Mesenchymal stem cell (in vitro differentiated cells and primary cell): Measurements from ENCODE around the gene P2RX2.

Experiments used
- DNase-seq: peaks from one replicate; pipeline ENCODE4 v3.0.0-alpha.2; 2013
- H2AFZ ChIP-seq: one replicate; pipeline ENCODE4 v1.6.1; 2013; ENCODE audit warnings: low read depth, mild to moderate bottlenecking, control low read depth, inconsistent platforms, low read length, moderate library complexity
- H2AK5ac ChIP-seq: 2 replicates; pipeline ENCODE4 v1.6.1; 2013; ENCODE audit warnings: low read length, moderate library complexity, mild to moderate bottlenecking, inconsistent platforms; ENCODE audit not compliant: severe bottlenecking
- H2BK120ac ChIP-seq: one replicate; pipeline ENCODE4 v1.6.1; 2013; ENCODE audit warnings: low read depth, mild to moderate bottlenecking, inconsistent platforms, low read length, moderate library complexity
- H2BK12ac ChIP-seq, 2 experiments: one replicate each; pipeline ENCODE4 v1.6.1; 2013; ENCODE audit warnings: inconsistent platforms in 2 of 2, low read length in 2 of 2, mild to moderate bottlenecking in 2 of 2, moderate library complexity in 2 of 2, control low read depth in 1 of 2
- H2BK15ac ChIP-seq: one replicate; pipeline ENCODE4 v1.6.1; 2013; ENCODE audit warnings: mild to moderate bottlenecking, low read depth, inconsistent platforms; ENCODE audit not compliant: poor library complexity, severe bottlenecking
- H2BK5ac ChIP-seq: 2 replicates; pipeline ENCODE4 v1.6.1; 2013; ENCODE audit warnings: low read depth, mild to moderate bottlenecking, low read length, control low read depth, inconsistent platforms; ENCODE audit not compliant: poor library complexity, severe bottlenecking
- H3K14ac ChIP-seq, 2 experiments: one replicate each; pipeline ENCODE4 v1.6.1; 2013; ENCODE audit warnings: inconsistent platforms in 2 of 2, low read length in 2 of 2, control low read depth in 1 of 2, mild to moderate bottlenecking in 1 of 2, moderate library complexity in 1 of 2
- H3K18ac ChIP-seq, 2 experiments: one replicate each; pipeline ENCODE4 v1.6.1; 2013; ENCODE audit warnings: inconsistent platforms in 2 of 2, low read length in 2 of 2, control low read depth in 1 of 2, low read depth in 1 of 2, mild to moderate bottlenecking in 1 of 2
- H3K23ac ChIP-seq, 2 experiments: one replicate each; pipeline ENCODE4 v1.6.1; 2013; ENCODE audit warnings: inconsistent platforms in 2 of 2, low read length in 2 of 2, mild to moderate bottlenecking in 2 of 2, moderate library complexity in 2 of 2, control low read depth in 1 of 2
- H3K27ac ChIP-seq: 2 replicates; pipeline ENCODE4 v1.5.1; 2013; ENCODE audit warnings: mild to moderate bottlenecking, moderate library complexity, low read length, control low read depth, inconsistent platforms; ENCODE audit not compliant: poor library complexity, severe bottlenecking
- H3K27me3 ChIP-seq, 2 experiments: 2 replicates each; pipeline versions ENCODE4 v1.6.1 to v1.7.0; 2013; ENCODE audit warnings: low read length in 2 of 2, mild to moderate bottlenecking in 2 of 2, moderate library complexity in 2 of 2, control low read depth in 1 of 2, inconsistent platforms in 1 of 2; ENCODE audit not compliant: control insufficient read depth in 1 of 2, insufficient read depth in 1 of 2
- H3K36me3 ChIP-seq, 2 experiments: 2 replicates each; pipeline versions ENCODE4 v1.6.1 to v1.7.0; 2013; ENCODE audit warnings: low read length in 2 of 2, control low read depth in 1 of 2, inconsistent platforms in 1 of 2, low read depth in 1 of 2, mild to moderate bottlenecking in 1 of 2; ENCODE audit not compliant: insufficient read depth in 2 of 2, control insufficient read depth in 1 of 2
- H3K4ac ChIP-seq, 2 experiments: one replicate each; pipeline ENCODE4 v1.6.1; 2013; ENCODE audit warnings: inconsistent platforms in 2 of 2, low read length in 2 of 2, mild to moderate bottlenecking in 2 of 2, moderate library complexity in 2 of 2, control low read depth in 1 of 2, low read depth in 1 of 2
- H3K4me1 ChIP-seq: 2 replicates; pipeline ENCODE4 v1.6.1; 2013; ENCODE audit warnings: low read depth, low read length, control low read depth; ENCODE audit not compliant: control insufficient read depth, insufficient read depth
- H3K4me2 ChIP-seq: 2 replicates; pipeline ENCODE4 v1.6.1; 2013; ENCODE audit warnings: low read length, mild to moderate bottlenecking, inconsistent platforms; ENCODE audit not compliant: poor library complexity, severe bottlenecking
- H3K4me3 ChIP-seq, 2 experiments: 2 replicates each; pipeline versions ENCODE4 v1.5.1 to v1.7.0; 2013; ENCODE audit warnings: low read length in 2 of 2, mild to moderate bottlenecking in 2 of 2, control low read depth in 1 of 2, low read depth in 1 of 2; ENCODE audit not compliant: insufficient read depth in 1 of 2
- H3K79me1 ChIP-seq: replicated peaks from 2 replicates; pipeline ENCODE4 v1.6.1; 2013; ENCODE audit warnings: mild to moderate bottlenecking, control low read depth, low read length, inconsistent platforms; ENCODE audit not compliant: poor library complexity, severe bottlenecking
- H3K9ac ChIP-seq: 2 replicates; pipeline ENCODE4 v1.7.0; 2013; ENCODE audit warnings: mild to moderate bottlenecking, low read length, moderate library complexity
- H3K9me3 ChIP-seq: 2 replicates; pipeline ENCODE4 v1.7.0; 2013; ENCODE audit warnings: mild to moderate bottlenecking, low read length; ENCODE audit not compliant: control insufficient read depth
- H4K8ac ChIP-seq: one replicate; pipeline ENCODE4 v1.6.1; 2013; ENCODE audit warnings: inconsistent platforms, mild to moderate bottlenecking, low read length, moderate library complexity
- H4K91ac ChIP-seq: one replicate; pipeline ENCODE4 v1.6.1; 2013; ENCODE audit warnings: mild to moderate bottlenecking, low read length, inconsistent platforms
- WGBS: methylation state at CpG from one replicate; pipeline ENCODE4 v1.1.7; 2013; ENCODE audit warnings: mixed read lengths; 5-methylcytosine and 5-hydroxymethylcytosine counted together

P2RX2 gene

DNA sequence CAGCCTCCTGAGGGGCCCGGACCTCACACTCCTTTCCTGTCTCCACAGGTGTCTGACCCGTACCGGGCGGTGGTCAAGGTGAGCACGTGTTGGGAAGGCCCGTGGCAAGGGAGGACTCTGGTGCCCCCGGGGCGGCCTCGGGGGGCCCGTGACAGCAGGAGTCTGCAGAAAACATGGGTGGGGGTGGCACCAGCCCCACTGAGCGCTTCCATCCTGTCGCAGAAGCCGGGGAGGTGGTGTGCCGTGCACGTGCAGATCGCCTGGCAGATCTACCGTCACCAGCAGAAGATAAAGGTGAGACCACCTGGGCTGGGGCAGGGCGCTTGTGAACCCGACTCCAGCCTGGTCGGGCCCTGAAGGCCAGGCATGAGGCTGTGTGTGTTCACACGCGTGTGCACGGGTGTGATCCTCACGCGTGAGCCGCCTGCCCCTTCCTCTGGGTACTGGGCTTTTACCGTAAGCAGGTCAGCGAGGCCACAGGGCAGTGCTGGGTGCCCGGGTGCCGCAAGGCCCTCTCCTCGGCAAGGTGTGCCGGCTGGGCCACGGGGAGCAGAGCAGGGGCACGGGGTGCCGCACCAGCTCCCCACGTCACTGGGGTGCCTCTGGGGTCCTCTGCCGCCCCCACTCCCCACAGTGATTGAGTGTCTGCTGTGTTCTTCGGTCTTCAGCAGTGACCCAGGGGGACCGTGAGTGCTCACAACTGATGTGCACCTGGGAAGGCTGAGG lies 44.1 kb upstream of the P2RX2 start:
- Histone ChIP-seq H2AFZ (no peak overlapping the region), H3K23ac (no peak overlapping the region), H3K18ac (no peak overlapping the region), H3K9me3 (no peaks in the 10 kb centered on the region), H2AK5ac (no peak overlapping the region), H3K27me3 (no peaks in the 10 kb centered on the region), H3K14ac (no peak overlapping the region), H2BK120ac (no peak overlapping the region), H3K79me1 (peaks cover 8% of the 10 kb centered on the region), H3K4me3 (no peak overlapping the region), H3K4me1 (peaks cover 4% of the 10 kb centered on the region), H2BK12ac (no peak overlapping the region), H3K36me3 (peaks cover 14 to 89% of the 10 kb centered on the region in 2 experiments), H4K91ac (no peak overlapping the region), H3K27ac (no peak overlapping the region), H2BK15ac (peak overlapping the region; percentile 55), H3K9ac (no peak overlapping the region), H2BK5ac (no peak overlapping the region), H3K4me2 (no peak overlapping the region), H3K4ac (no peak overlapping the region), H4K8ac (no peak overlapping the region)
- WGBS, result 99% methylated on average over 39 of the region's 39 CpGs
- no peak for DNase-seq

DNA sequence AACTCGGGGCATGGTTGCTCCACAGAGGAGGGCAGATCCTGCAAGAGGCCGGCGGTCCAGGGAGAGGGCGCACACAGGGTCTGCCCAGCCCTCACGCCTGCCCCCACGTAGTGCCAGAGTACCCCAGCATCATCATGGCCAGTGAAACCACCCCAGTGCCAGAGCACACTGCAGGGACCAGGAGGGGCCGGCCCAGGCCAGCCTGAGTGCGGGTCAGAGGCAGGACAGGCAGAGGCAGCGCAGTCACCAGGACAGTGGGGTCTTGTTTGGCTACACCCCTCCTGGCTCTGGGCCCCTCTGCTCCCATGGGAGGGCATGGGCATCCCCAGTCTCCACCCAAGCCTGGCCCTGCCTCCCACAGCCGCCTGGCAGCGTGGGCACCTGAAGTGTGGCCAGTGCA lies 42.9 kb upstream of the P2RX2 start:
- Histone ChIP-seq H3K23ac (no peak overlapping the region), H2BK5ac (no peak overlapping the region), H2AFZ (no peak overlapping the region), H2AK5ac (no peak overlapping the region), H3K4me3 (no peak overlapping the region), H2BK120ac (no peak overlapping the region), H3K4me1 (peaks cover 1% of the 10 kb centered on the region), H3K18ac (no peak overlapping the region), H3K79me1 (peaks cover 1% of the 10 kb centered on the region), H3K9ac (no peak overlapping the region), H2BK12ac (no peak overlapping the region), H4K8ac (no peak overlapping the region), H3K4me2 (no peak overlapping the region), H3K14ac (no peak overlapping the region), H4K91ac (no peak overlapping the region), H3K9me3 (no peaks in the 10 kb centered on the region), H3K36me3 (peaks cover 14 to 81% of the 10 kb centered on the region in 2 experiments), H2BK15ac (no peak overlapping the region), H3K27ac (no peak overlapping the region), H3K4ac (no peak overlapping the region), H3K27me3 (no peaks in the 10 kb centered on the region)
- no peak for DNase-seq
- 98% methylated on average over 11 of the region's 11 CpGs for WGBS

DNA sequence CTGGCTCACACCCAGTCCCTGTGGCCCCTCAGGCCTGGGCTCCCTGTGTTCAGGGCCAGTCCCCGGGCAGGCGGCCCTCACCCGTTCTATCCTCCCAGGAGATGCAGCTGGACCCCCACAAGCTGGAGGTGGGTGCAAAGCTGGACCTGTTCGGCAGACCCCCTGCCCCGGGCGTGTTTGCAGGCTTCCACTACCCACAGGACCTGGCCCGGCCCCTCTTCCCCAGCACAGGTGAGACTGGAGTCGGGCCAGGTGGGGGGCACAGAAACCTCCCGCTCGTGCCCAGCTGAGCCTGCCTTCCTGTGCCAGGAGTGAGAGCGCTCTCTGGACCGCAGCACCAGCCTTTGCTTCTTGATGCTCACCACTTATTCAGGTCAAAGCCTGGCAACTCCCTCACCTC lies 41.9 kb upstream of the P2RX2 start:
- Histone ChIP-seq H3K18ac (no peak overlapping the region), H2BK5ac (no peak overlapping the region), H3K27ac (no peak overlapping the region), H3K4me2 (no peak overlapping the region), H3K23ac (no peak overlapping the region), H2AFZ (no peak overlapping the region), H3K9ac (no peak overlapping the region), H2BK15ac (no peak overlapping the region), H2BK12ac (no peak overlapping the region), H3K36me3 (peaks cover 18 to 80% of the 10 kb centered on the region in 2 experiments), H3K27me3 (no peaks in the 10 kb centered on the region), H4K91ac (no peak overlapping the region), H3K79me1 (peaks cover 1% of the 10 kb centered on the region), H2BK120ac (no peak overlapping the region), H3K9me3 (no peaks in the 10 kb centered on the region), H3K4ac (no peak overlapping the region), H3K4me3 (no peak overlapping the region), H3K4me1 (peaks cover 1% of the 10 kb centered on the region), H3K14ac (no peak overlapping the region), H2AK5ac (no peak overlapping the region), H4K8ac (no peak overlapping the region)
- WGBS, result 97% methylated on average over 12 of the region's 12 CpGs
- DNase-seq, result no peak

DNA sequence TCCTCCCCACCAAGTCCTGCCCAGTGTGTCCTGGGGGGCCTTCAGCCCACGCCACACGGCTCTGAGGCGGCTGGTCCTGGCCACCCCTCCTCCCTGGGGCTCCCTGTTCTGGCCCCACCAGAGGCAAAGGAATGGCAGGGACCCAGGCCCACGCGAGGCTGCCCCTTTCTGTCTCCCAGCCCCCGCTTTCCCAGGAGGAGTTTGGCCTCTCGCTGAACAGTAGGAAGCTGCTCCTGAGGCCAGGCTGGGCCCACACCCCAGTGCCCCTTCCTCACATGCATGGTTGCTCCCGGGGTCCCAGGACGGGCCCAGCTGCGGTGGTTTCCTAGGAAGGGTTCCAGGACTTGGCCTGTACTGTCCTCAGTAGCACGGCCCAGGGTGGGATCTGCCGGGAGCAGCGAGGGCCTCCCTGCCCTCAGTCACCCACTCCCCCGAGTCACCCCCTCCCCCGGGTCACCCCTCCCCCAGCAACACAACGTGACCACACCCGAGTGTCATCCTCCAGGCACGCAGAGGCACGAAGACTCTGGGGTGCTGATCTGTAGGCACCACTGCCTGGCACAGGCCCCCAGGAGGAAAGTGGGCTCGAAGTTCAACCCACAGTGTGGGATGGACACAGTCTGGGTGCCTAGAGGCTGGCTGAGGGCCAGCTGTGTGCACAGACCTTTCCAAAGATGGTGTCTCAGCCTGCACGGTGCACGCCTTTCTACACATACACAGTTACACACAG lies 41.2 kb upstream of the P2RX2 start:
- H3K18ac ChIP-seq, result no peak overlapping the region
- H4K8ac ChIP-seq, result no peak overlapping the region
- no peak overlapping the region for H3K4ac ChIP-seq
- H2BK5ac ChIP-seq, result no peak overlapping the region
- no peak overlapping the region for H4K91ac ChIP-seq
- H3K9ac ChIP-seq, result no peak overlapping the region
- H3K27ac ChIP-seq, result no peak overlapping the region
- no peak for DNase-seq
- no peak overlapping the region for H3K4me3 ChIP-seq
- peaks cover 18 to 80% of the 10 kb centered on the region in 2 experiments for H3K36me3 ChIP-seq
- H3K4me1 ChIP-seq, result peaks cover 3% of the 10 kb centered on the region
- WGBS, result 95% methylated on average over 22 of the region's 22 CpGs
- no peak overlapping the region for H3K23ac ChIP-seq
- no peak overlapping the region for H3K4me2 ChIP-seq
- H3K9me3 ChIP-seq, result no peaks in the 10 kb centered on the region
- H3K14ac ChIP-seq, result no peak overlapping the region
- no peak overlapping the region for H2AFZ ChIP-seq
- H3K27me3 ChIP-seq, result peaks cover under 1 to 1% of the 10 kb centered on the region in 2 experiments
- H2BK15ac ChIP-seq, result no peak overlapping the region
- H2BK120ac ChIP-seq, result no peak overlapping the region
- H2AK5ac ChIP-seq, result no peak overlapping the region
- H2BK12ac ChIP-seq, result no peak overlapping the region
- peaks cover 1% of the 10 kb centered on the region for H3K79me1 ChIP-seq
